Mesodermal cell (in vitro differentiated cells): Measurements from ENCODE around the gene RRBP1.

ENCODE experiments used
- H3K27ac ChIP-seq: 2 replicates; pipeline ENCODE4 v1.7.0; 2013; ENCODE audit warnings: mild to moderate bottlenecking, low read depth, low read length, moderate library complexity; ENCODE audit not compliant: severe bottlenecking
- H3K36me3 ChIP-seq: 2 replicates; pipeline ENCODE4 v1.7.1; 2013; ENCODE audit warnings: mild to moderate bottlenecking, low read length, moderate library complexity; ENCODE audit not compliant: control insufficient read depth, insufficient read depth
- H3K4me1 ChIP-seq: one replicate; pipeline ENCODE4 v1.7.1; 2013; ENCODE audit warnings: mild to moderate bottlenecking, low read length; ENCODE audit not compliant: insufficient read depth, control insufficient read depth, poor library complexity, severe bottlenecking
- H3K4me3 ChIP-seq: 2 replicates; pipeline ENCODE4 v1.7.0; 2013; ENCODE audit warnings: low read length, control low read depth, mild to moderate bottlenecking; ENCODE audit not compliant: insufficient read depth, poor library complexity, severe bottlenecking; ENCODE audit errors: extremely low read depth
- H3K9me3 ChIP-seq: 2 replicates; pipeline ENCODE4 v1.7.1; 2013; ENCODE audit warnings: mild to moderate bottlenecking, low read length, moderate library complexity; ENCODE audit not compliant: control insufficient read depth
- WGBS, 2 experiments: methylation state at CpG; one replicate each; pipeline ENCODE4 v1.1.5; 2013; ENCODE audit warnings: missing lambda C conversion rate in 2 of 2; ENCODE audit not compliant: insufficient coverage in 2 of 2; 5-methylcytosine and 5-hydroxymethylcytosine counted together

The RRBP1 gene

GRCh38 chr20:17595856-17596255, 86.2 kb downstream of the RRBP1 start:
- Histone ChIP-seq H3K9me3 (no peaks in the 10 kb centered on the region), H3K4me1 (peaks cover 8% of the 10 kb centered on the region), H3K27ac (no peak overlapping the region), H3K36me3 (peaks cover 49% of the 10 kb centered on the region), H3K4me3 (no peak overlapping the region)
- WGBS, 2 experiments, result 100% methylated on average over 1 of the region's 2 CpGs

- Histone ChIP-seq H3K4me1 (peaks cover 12% of the 10 kb centered on the region), H3K9me3 (no peaks in the 10 kb centered on the region), H3K4me3 (no peak overlapping the region), H3K27ac (no peak overlapping the region), H3K36me3 (peaks cover 41% of the 10 kb centered on the region)
Observed at GRCh38 chr20:17594443-17594842, 87.6 kb downstream of the RRBP1 start.

- Histone ChIP-seq H3K9me3 (no peaks in the 10 kb centered on the region), H3K36me3 (peaks cover 36% of the 10 kb centered on the region), H3K4me1 (peaks cover 15% of the 10 kb centered on the region), H3K27ac (no peak overlapping the region), H3K4me3 (no peak overlapping the region)
- 87 to 96% methylated on average over 2 of the region's 4 CpGs for WGBS, 2 experiments
Observed at GRCh38 chr20:17593902-17594301, 88.1 kb downstream of the RRBP1 start.

- Histone ChIP-seq H3K4me3 (no peak overlapping the region), H3K36me3 (peaks cover 38% of the 10 kb centered on the region), H3K4me1 (peaks cover 15% of the 10 kb centered on the region), H3K27ac (no peak overlapping the region), H3K9me3 (no peaks in the 10 kb centered on the region)
- WGBS, 2 experiments, result 90% methylated on average over 1 of the region's 1 CpG; no CpG with 5 or more reads in 1 of the 2 experiments
Observed at GRCh38 chr20:17590245-17590644, 91.8 kb downstream of the RRBP1 start.

- H3K4me3 ChIP-seq, result no peak overlapping the region
- 92 to 96% methylated on average over 6 to 7 of the region's 8 CpGs for WGBS, 2 experiments
- H3K27ac ChIP-seq, result no peak overlapping the region
- no peaks in the 10 kb centered on the region for H3K9me3 ChIP-seq
- H3K36me3 ChIP-seq, result peaks cover 46% of the 10 kb centered on the region
- peaks cover 11% of the 10 kb centered on the region for H3K4me1 ChIP-seq
Observed at GRCh38 chr20:17589161-17589834, 92.7 kb downstream of the RRBP1 start.

GRCh38 chr20:17587824-17588223, 94.2 kb downstream of the RRBP1 start:
- Histone ChIP-seq H3K4me3 (no peak overlapping the region), H3K4me1 (peaks cover 7% of the 10 kb centered on the region), H3K36me3 (peaks cover 48% of the 10 kb centered on the region), H3K9me3 (no peaks in the 10 kb centered on the region), H3K27ac (no peak overlapping the region)
- WGBS, 2 experiments, result 92 to 98% methylated on average over 3 of the region's 3 CpGs

- Histone ChIP-seq H3K27ac (no peak overlapping the region), H3K9me3 (no peaks in the 10 kb centered on the region), H3K4me3 (no peak overlapping the region), H3K36me3 (peaks cover 48% of the 10 kb centered on the region), H3K4me1 (peaks cover 7% of the 10 kb centered on the region)
- no CpG with 5 or more reads among the region's 1 CpG for WGBS, 2 experiments
Observed at GRCh38 chr20:17587148-17587547, 94.9 kb downstream of the RRBP1 start.

GRCh38 chr20:17586250-17586649, 95.8 kb downstream of the RRBP1 start:
- H3K36me3 ChIP-seq, result peaks cover 43% of the 10 kb centered on the region
- H3K9me3 ChIP-seq, result no peaks in the 10 kb centered on the region
- 100% methylated on average over 1 of the region's 2 CpGs; no CpG with 5 or more reads in 1 of the 2 experiments for WGBS, 2 experiments
- H3K4me1 ChIP-seq, result peaks cover 7% of the 10 kb centered on the region
- no peak overlapping the region for H3K4me3 ChIP-seq
- no peak overlapping the region for H3K27ac ChIP-seq

- Histone ChIP-seq H3K4me3 (no peak overlapping the region), H3K4me1 (peaks cover 4% of the 10 kb centered on the region), H3K9me3 (no peaks in the 10 kb centered on the region), H3K36me3 (peaks cover 49% of the 10 kb centered on the region), H3K27ac (no peak overlapping the region)
Observed at GRCh38 chr20:17584689-17585088, 97.4 kb downstream of the RRBP1 start.

GRCh38 chr20:17583126-17583525, 98.9 kb downstream of the RRBP1 start:
- H3K27ac ChIP-seq, result no peak overlapping the region
- 100% methylated on average over 1 of the region's 3 CpGs; no CpG with 5 or more reads in 1 of the 2 experiments for WGBS, 2 experiments

GRCh38 chr20:17580895-17581294, 101.1 kb downstream of the RRBP1 start:
- H3K36me3 ChIP-seq, result peaks cover 64% of the 10 kb centered on the region
- no peak overlapping the region for H3K27ac ChIP-seq
- no peak overlapping the region for H3K4me3 ChIP-seq
- H3K4me1 ChIP-seq, result no peaks in the 10 kb centered on the region
- 100% methylated on average over 1 of the region's 2 CpGs for WGBS, 2 experiments
- H3K9me3 ChIP-seq, result no peaks in the 10 kb centered on the region

More at GRCh38 chr20:17583126-17583525, 98.9 kb downstream of the RRBP1 start:
- no peak overlapping the region for H3K4me3 ChIP-seq
- no peaks in the 10 kb centered on the region for H3K4me1 ChIP-seq
- no peaks in the 10 kb centered on the region for H3K9me3 ChIP-seq
- H3K36me3 ChIP-seq, result peaks cover 56% of the 10 kb centered on the region
